WI38 (cell line): ENCODE data around the gene DMBX1.

Experiments used
- H3K4me3 ChIP-seq: 2 replicates; pipeline ENCODE4 v1.5.1; 2011; ENCODE audit warnings: low read depth, mild to moderate bottlenecking, control low read depth, low read length
- CTCF ChIP-seq: IDR thresholded peaks from 2 replicates; pipeline ENCODE4 v1.5.1; 2012; ENCODE audit warnings: low read depth, mild to moderate bottlenecking, control low read depth, low read length

DMBX1 gene

GRCh38 chr1:46477153-46477929 is 12.3 kb upstream of the DMBX1 start:
- no peak overlapping the region for H3K4me3 ChIP-seq
- TF ChIP-seq CTCF: peak; percentile 82

- H3K4me3 ChIP-seq: no peak overlapping the region
- TF ChIP-seq CTCF: no peak
Measured at GRCh38 chr1:46478721-46479485, 10.7 kb upstream of the DMBX1 start.

GRCh38 chr1:46479744-46480350 is 9.8 kb upstream of the DMBX1 start:
- H3K4me3 ChIP-seq: no peak overlapping the region
- no peak for TF ChIP-seq CTCF

- no peak overlapping the region for H3K4me3 ChIP-seq
- TF ChIP-seq CTCF: no peak
Measured at GRCh38 chr1:46480959-46481646, 8.5 kb upstream of the DMBX1 start.

GRCh38 chr1:46481961-46482360 is 7.7 kb upstream of the DMBX1 start:
- TF ChIP-seq CTCF: no peak
- H3K4me3 ChIP-seq: no peak overlapping the region

- TF ChIP-seq CTCF: no peak
- H3K4me3 ChIP-seq: no peak overlapping the region
Measured at GRCh38 chr1:46483589-46483988, 6.0 kb upstream of the DMBX1 start.
